AG09309 (cell line): ENCODE data around the gene AKAIN1.

Experiments used
- DNase-seq: peaks from one replicate; pipeline ENCODE4 v3.0.0-alpha.2; 2010; ENCODE audit warnings: low read depth
- H3K4me3 ChIP-seq: 2 replicates; pipeline ENCODE4 v1.5.1; 2011; ENCODE audit warnings: mild to moderate bottlenecking, low read depth, low read length, moderate library complexity; ENCODE audit not compliant: control insufficient read depth
- TF ChIP-seq, protein P1 (sequence below): IDR thresholded peaks from 2 replicates; pipeline ENCODE4 v1.5.1; 2011; ENCODE audit warnings: mild to moderate bottlenecking, low read depth, low read length, inconsistent platforms; ENCODE audit not compliant: insufficient read depth, control insufficient read depth; ENCODE audit errors: missing control alignments

Gene AKAIN1

DNA sequence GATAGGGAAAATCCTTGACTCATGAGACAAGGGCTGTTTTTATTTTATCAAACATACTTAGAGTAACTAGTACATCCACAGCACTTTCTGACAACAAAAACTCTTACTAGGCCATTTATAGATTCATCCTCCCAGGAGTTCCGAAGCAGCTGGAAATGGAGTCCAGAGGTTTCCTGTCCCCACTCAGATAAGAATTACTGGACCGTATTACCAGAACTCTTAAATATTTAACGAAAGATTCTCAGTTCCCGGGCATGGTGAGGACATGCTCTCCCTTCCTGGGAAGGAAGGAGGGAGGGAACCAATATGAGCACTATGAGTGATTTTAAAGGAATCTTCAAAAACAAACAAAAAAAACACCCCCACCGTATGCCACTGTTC lies 41.2 kb downstream of the AKAIN1 start:
- TF ChIP-seq, protein P1, sequence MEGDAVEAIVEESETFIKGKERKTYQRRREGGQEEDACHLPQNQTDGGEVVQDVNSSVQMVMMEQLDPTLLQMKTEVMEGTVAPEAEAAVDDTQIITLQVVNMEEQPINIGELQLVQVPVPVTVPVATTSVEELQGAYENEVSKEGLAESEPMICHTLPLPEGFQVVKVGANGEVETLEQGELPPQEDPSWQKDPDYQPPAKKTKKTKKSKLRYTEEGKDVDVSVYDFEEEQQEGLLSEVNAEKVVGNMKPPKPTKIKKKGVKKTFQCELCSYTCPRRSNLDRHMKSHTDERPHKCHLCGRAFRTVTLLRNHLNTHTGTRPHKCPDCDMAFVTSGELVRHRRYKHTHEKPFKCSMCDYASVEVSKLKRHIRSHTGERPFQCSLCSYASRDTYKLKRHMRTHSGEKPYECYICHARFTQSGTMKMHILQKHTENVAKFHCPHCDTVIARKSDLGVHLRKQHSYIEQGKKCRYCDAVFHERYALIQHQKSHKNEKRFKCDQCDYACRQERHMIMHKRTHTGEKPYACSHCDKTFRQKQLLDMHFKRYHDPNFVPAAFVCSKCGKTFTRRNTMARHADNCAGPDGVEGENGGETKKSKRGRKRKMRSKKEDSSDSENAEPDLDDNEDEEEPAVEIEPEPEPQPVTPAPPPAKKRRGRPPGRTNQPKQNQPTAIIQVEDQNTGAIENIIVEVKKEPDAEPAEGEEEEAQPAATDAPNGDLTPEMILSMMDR, result no peak
- no peak for DNase-seq
- H3K4me3 ChIP-seq, result no peak overlapping the region

DNA sequence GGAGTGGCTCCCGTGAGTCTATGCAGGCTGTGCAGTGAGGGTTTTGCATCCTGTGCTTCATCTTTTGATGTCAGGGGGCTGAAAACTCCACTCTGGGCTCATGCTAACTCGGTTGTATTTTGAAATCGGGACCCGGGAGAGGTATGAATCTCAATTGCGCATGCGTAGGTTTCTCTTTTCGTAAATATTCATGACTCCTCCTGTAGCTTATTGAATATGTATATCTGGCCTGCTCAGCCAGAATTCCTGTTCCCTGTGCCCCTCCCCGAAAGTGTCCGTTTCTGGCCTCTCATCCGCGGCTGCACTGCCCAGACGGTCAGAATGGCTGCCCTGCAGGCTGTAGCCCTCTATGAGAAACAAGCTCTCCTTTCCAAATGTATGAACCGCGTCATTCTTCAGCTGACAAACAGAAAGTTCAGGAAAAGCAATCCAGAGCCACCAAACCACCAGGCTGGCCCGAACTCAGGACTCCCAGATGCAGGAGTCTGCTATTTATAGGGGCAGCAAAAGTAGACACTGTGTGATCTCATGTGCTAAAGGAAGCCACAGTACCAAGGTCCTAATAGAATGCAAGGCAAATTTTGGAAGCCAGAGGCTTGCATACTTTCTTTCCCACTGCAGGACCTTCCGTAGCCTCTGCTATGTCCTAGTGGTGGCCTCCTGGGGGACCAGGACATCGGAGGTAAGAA lies 41.7 kb downstream of the AKAIN1 start:
- no peak for DNase-seq
- TF ChIP-seq, protein P1, result no peak
- no peak overlapping the region for H3K4me3 ChIP-seq

DNA sequence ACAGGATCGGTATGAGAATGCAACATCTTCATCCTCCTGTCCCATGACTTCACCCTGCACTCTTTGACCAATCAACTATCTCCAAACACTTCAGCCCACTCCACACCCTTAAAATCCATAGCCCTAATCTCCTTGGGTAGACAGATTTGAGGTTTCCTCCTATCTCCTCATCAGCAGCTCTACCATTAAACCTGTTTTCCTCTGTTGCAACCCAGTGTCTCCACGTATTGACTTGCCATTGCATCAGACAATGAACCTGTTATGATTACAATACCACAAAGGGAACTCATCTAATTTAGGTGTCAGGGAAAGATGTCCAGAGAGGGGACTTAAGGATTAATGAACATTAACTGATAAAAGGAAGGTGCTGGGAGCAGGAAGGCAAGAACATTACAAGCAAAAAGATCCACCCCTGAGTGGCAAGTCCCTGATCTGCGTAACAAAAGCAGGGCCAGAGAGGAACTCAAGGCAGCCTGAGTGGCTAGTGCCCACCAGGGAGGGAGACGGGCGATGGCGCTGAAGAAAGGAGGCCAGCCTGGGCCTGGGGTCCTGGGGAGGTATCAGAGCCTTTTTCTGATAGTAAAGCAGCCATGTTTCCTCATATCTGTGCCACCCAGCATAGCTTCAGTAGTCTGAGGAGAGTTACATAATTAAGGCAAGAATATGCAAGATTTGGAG lies 44.6 kb downstream of the AKAIN1 start:
- no peak overlapping the region for H3K4me3 ChIP-seq
- TF ChIP-seq, protein P1, result no peak
- no peak for DNase-seq

DNA sequence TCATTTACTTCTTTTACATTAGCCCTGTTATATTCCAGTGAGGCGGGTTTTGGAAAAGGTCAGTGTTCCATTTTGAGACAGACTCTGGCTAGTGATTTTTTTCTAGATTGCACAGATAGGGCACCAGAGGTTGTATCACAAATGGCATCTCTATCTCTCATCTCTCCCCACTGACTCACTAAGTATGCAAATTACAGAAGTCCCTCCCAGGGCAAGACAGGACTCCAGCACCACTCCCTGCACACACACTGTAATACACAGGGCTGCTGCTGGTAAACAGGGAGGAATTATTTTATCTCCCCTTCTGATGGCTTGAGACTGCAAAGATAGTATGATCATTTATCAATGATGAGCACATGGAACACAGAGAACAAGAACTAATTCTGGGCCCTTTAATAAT lies 46.2 kb downstream of the AKAIN1 start:
- TF ChIP-seq, protein P1, result no peak
- no peak for DNase-seq
- H3K4me3 ChIP-seq, result no peak overlapping the region

DNA sequence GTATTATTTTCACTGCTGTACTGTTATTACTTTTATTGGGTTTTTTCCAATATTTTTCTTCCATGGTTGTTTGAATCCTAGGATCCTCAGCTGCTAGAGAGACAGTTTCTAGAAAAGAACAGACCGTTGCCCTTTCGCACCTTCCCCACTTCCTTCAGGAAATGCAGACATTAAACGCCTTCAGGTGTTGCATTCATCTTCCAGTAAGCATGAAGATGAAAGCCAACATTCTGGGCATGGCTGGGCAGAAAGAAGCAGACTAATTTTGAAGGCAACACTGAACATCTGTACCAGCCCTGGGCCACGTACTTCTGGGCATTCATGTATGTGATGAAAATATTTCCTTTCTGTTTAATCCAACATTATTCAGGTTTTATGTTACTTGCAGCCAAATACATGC lies 51.0 kb downstream of the AKAIN1 start:
- TF ChIP-seq, protein P1, result no peak
- DNase-seq, result no peak

DNA sequence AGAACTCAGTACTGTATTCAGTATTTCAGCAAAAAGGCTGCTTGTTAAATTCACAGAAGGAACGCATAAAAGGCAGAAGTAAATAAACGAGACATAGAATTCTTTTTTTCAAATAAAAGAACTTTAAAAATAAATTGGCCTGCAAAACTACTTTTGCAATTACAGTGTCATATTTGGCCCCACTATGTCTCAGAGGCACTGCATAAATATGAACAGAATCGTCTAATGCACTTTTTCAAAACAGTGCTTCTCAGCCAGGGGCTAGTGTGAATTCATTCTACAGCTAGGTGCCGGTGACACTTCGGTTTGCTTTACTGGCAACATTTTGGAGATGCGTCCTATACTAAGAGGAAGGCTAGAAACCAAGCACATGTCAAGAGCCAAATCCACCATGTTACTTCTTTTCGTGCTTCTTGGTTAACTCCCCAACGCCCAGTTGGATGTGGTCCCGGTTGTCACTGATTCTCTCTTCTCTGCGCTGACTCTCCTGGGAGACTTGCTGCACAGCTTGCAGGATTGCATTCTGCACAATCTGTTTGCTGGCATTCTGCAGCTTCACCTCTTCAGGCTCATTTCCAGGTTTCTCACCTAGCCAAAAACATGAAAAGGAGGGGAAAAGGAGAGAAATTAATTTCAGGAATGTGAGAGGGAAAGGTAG lies 51.8 kb downstream of the AKAIN1 start:
- no peak for DNase-seq

More for the DNA sequence above, 51.0 kb downstream of the AKAIN1 start:
- no peak overlapping the region for H3K4me3 ChIP-seq

More for the DNA sequence above, 51.8 kb downstream of the AKAIN1 start:
- no peak overlapping the region for H3K4me3 ChIP-seq
- TF ChIP-seq, protein P1, result no peak
